Astrocyte (in vitro differentiated cells and primary cell): Measurements from ENCODE around the gene AVL9. TPM values are rescaled to one million over a fixed set of nuclear protein-coding genes. Genes with fewer than 3 reads are reported as not detected.

Experiments used
- DNase-seq: peaks from one replicate; pipeline ENCODE4 v3.0.0-alpha.2; 2010; ENCODE audit warnings: low read depth
- FAIRE-seq: peaks from 2 replicates; lab custom pipeline; 2011; peaks lifted over from hg19 to GRCh38; lab: Jason Lieb, UNC
- H2AFZ ChIP-seq: 2 replicates; pipeline ENCODE4 v1.6.0; 2012; ENCODE audit warnings: low read depth, low read length, inconsistent platforms
- H3K27ac ChIP-seq: 2 replicates; pipeline ENCODE4 v1.5.1; 2011; ENCODE audit warnings: low read depth, low read length, inconsistent platforms
- H3K27me3 ChIP-seq: 2 replicates; pipeline ENCODE4 v1.6.0; 2011; ENCODE audit warnings: low read length, inconsistent platforms; ENCODE audit not compliant: insufficient read depth
- H3K36me3 ChIP-seq: 2 replicates; pipeline ENCODE4 v1.5.1; 2011; ENCODE audit warnings: low read length, inconsistent platforms; ENCODE audit not compliant: insufficient read depth
- H3K4me1 ChIP-seq: 2 replicates; pipeline ENCODE4 v1.5.1; 2011; ENCODE audit warnings: low read length, inconsistent platforms; ENCODE audit not compliant: insufficient read depth
- H3K4me2 ChIP-seq: 2 replicates; pipeline ENCODE4 v1.6.0; 2012; ENCODE audit warnings: low read length, inconsistent platforms
- H3K4me3 ChIP-seq: 2 replicates; pipeline ENCODE4 v1.5.1; 2011; ENCODE audit warnings: low read depth, mild to moderate bottlenecking, low read length, inconsistent platforms; ENCODE audit not compliant: insufficient read depth
- H3K79me2 ChIP-seq: 2 replicates; pipeline ENCODE4 v1.6.0; 2012; ENCODE audit warnings: mild to moderate bottlenecking, low read length, inconsistent platforms; ENCODE audit not compliant: insufficient read depth
- H3K9ac ChIP-seq: 2 replicates; pipeline ENCODE4 v1.6.0; 2012; ENCODE audit warnings: mild to moderate bottlenecking, low read length, inconsistent platforms
- H3K9me3 ChIP-seq: 2 replicates; pipeline ENCODE4 v1.5.1; 2012; ENCODE audit warnings: low read depth, mild to moderate bottlenecking, low read length, inconsistent platforms; ENCODE audit not compliant: insufficient read depth
- H4K20me1 ChIP-seq: 2 replicates; pipeline ENCODE4 v1.6.0; 2012; ENCODE audit warnings: low read length, inconsistent platforms; ENCODE audit not compliant: insufficient read depth
- H3K27ac Mint-ChIP-seq: one replicate; pipeline ENCODE4 v1.8.0; 2021; ENCODE audit warnings: mild to moderate bottlenecking, mixed read lengths; ENCODE audit not compliant: unreplicated experiment
- H3K27me3 Mint-ChIP-seq: one replicate; pipeline ENCODE4 v1.8.0; 2021; ENCODE audit warnings: low read depth, mixed read lengths; ENCODE audit not compliant: unreplicated experiment
- H3K36me3 Mint-ChIP-seq: one replicate; pipeline ENCODE4 v1.8.0; 2021; ENCODE audit warnings: low read depth, mixed read lengths; ENCODE audit not compliant: unreplicated experiment
- H3K4me1 Mint-ChIP-seq: one replicate; pipeline ENCODE4 v1.8.0; 2021; ENCODE audit warnings: low read depth, mixed read lengths; ENCODE audit not compliant: unreplicated experiment
- H3K4me3 Mint-ChIP-seq: one replicate; pipeline ENCODE4 v1.8.0; 2021; ENCODE audit warnings: mild to moderate bottlenecking, moderate library complexity, mixed read lengths; ENCODE audit not compliant: unreplicated experiment
- H3K9me3 Mint-ChIP-seq: one replicate; pipeline ENCODE4 v1.8.0; 2021; ENCODE audit warnings: mild to moderate bottlenecking, mixed read lengths; ENCODE audit not compliant: unreplicated experiment
- EZH2 ChIP-seq: IDR thresholded peaks from 2 replicates; pipeline ENCODE4 v1.6.1; 2012; ENCODE audit warnings: mild to moderate bottlenecking, low read length, inconsistent platforms; ENCODE audit not compliant: insufficient read depth
- total RNA-seq: library from RNA; stranded (reverse); gene quantifications from 2 replicates; pipeline ENCODE4 v1.2.1, GENCODE V29; 2021
- TF ChIP-seq, protein P1 (sequence below): IDR thresholded peaks from 2 replicates; pipeline ENCODE4 v1.5.1; 2011; ENCODE audit warnings: low read depth, mild to moderate bottlenecking, inconsistent platforms, low read length, moderate library complexity; ENCODE audit not compliant: insufficient read depth

AVL9 gene
- total RNA-seq, 1 donor from 2014 or later = 28.2 TPM

DNA sequence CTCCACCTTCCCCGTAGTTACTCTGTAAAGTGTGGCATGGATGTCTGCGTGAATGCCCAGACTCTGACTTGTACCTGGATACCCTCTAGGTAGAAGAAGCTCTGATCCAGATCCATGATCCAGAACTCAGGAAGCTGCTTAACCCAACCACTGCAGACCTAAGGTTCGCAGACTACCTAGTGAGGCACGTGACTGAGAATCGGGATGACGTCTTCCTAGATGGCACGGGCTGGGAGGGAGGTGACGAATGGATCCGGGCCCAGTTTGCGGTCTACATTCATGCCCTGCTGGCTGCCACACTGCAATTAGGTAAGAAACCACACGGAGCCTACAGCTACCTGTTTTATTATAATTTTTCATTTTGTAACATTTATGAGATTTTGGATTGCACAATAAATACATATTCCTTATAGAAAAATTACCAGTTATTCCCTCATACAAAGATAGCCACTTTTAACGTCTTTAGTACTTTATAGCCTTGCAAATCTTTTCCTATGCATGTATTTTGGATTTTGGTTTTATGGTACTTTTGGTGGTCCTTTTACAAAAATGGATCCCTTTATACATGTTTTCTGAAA lies 77.9 kb downstream of the AVL9 start:
- H3K36me3 ChIP-seq = peaks cover 44% of the 10 kb centered on the region

DNA sequence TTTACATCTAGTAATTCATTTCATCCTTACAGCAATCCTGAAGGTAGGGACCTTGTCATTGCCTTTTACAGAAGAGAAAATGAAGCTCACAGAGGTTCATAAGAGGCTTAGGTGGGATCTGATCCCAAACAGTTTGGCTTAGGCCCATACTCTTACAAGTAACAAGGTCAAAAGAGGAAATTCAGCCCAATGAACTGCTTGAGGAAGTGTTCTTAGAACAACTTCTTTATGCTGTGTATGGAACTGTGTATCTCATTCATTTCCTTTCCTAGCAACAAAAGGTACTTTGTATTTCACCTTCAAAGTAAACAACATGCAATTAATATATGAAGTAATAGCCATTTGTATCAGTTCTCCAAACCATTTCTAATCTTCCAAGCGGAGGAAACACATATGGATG lies 79.3 kb downstream of the AVL9 start:
- no peak overlapping the region for H3K27ac Mint-ChIP-seq
- no peak for TF ChIP-seq EZH2
- TF ChIP-seq, protein P1, sequence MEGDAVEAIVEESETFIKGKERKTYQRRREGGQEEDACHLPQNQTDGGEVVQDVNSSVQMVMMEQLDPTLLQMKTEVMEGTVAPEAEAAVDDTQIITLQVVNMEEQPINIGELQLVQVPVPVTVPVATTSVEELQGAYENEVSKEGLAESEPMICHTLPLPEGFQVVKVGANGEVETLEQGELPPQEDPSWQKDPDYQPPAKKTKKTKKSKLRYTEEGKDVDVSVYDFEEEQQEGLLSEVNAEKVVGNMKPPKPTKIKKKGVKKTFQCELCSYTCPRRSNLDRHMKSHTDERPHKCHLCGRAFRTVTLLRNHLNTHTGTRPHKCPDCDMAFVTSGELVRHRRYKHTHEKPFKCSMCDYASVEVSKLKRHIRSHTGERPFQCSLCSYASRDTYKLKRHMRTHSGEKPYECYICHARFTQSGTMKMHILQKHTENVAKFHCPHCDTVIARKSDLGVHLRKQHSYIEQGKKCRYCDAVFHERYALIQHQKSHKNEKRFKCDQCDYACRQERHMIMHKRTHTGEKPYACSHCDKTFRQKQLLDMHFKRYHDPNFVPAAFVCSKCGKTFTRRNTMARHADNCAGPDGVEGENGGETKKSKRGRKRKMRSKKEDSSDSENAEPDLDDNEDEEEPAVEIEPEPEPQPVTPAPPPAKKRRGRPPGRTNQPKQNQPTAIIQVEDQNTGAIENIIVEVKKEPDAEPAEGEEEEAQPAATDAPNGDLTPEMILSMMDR = no peak
- H3K27me3 Mint-ChIP-seq = no peaks in the 10 kb centered on the region
- H3K4me1 Mint-ChIP-seq = no peaks in the 10 kb centered on the region
- H3K36me3 ChIP-seq = peaks cover 50% of the 10 kb centered on the region
- no peak overlapping the region for H3K4me2 ChIP-seq
- FAIRE-seq (no peak), DNase-seq (no peak)
- H3K4me3 Mint-ChIP-seq = no peak overlapping the region
- no peak overlapping the region for H2AFZ ChIP-seq
- no peaks in the 10 kb centered on the region for H3K9me3 ChIP-seq
- H3K4me1 ChIP-seq = no peaks in the 10 kb centered on the region
- peaks cover 7% of the 10 kb centered on the region for H3K36me3 Mint-ChIP-seq
- H3K9ac ChIP-seq = no peak overlapping the region
- H3K4me3 ChIP-seq = no peak overlapping the region
- no peaks in the 10 kb centered on the region for H3K79me2 ChIP-seq
- no peaks in the 10 kb centered on the region for H3K9me3 Mint-ChIP-seq
- no peaks in the 10 kb centered on the region for H3K27me3 ChIP-seq
- no peak overlapping the region for H3K27ac ChIP-seq
- no peaks in the 10 kb centered on the region for H4K20me1 ChIP-seq

More for the DNA sequence above, 77.9 kb downstream of the AVL9 start:
- Histone ChIP-seq H3K4me3 (no peak overlapping the region), H3K9me3 (no peaks in the 10 kb centered on the region), H3K27me3 (no peaks in the 10 kb centered on the region), H2AFZ (no peak overlapping the region), H3K9ac (no peak overlapping the region), H3K79me2 (no peaks in the 10 kb centered on the region), H4K20me1 (peaks cover 3% of the 10 kb centered on the region), H3K27ac (no peak overlapping the region), H3K4me1 (no peaks in the 10 kb centered on the region), H3K4me2 (no peak overlapping the region)
- FAIRE-seq (no peak), DNase-seq (no peak)
- Mint-ChIP-seq H3K27ac (no peak overlapping the region), H3K27me3 (no peaks in the 10 kb centered on the region), H3K9me3 (no peaks in the 10 kb centered on the region), H3K4me1 (no peaks in the 10 kb centered on the region), H3K36me3 (peaks cover 7% of the 10 kb centered on the region), H3K4me3 (no peak overlapping the region)
- TF ChIP-seq, protein P1 = no peak
- TF ChIP-seq EZH2 = no peak

DNA sequence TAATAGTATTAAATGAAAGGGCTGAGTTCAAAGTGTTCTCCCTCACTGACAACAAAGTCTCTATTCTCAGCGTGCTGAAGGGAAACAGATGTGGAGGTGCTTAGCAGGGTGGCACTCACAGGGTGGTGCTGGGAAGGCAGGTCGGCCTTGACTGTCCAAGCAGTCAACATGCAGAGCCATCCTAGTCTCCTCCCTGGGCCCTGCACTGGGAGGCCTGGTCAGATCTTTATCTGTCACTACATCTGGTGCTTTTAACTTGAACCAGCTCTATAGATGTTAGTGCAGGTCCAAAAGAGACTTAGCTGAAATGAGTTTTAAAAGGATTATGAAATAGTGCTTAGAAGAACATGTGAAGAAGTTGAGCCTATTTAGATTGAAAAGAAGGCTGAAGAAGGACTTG lies 82.1 kb downstream of the AVL9 start:
- H3K4me1 ChIP-seq = no peaks in the 10 kb centered on the region
- H3K36me3 ChIP-seq = peaks cover 63% of the 10 kb centered on the region
- H3K4me2 ChIP-seq = no peak overlapping the region
- H3K27ac ChIP-seq = no peak overlapping the region
- H3K9me3 ChIP-seq = no peaks in the 10 kb centered on the region
- no peak overlapping the region for H3K27ac Mint-ChIP-seq
- TF ChIP-seq, protein P1 = no peak
- TF ChIP-seq EZH2 = no peak
- H3K9me3 Mint-ChIP-seq = no peaks in the 10 kb centered on the region
- no peaks in the 10 kb centered on the region for H3K27me3 ChIP-seq
- no peaks in the 10 kb centered on the region for H3K27me3 Mint-ChIP-seq
- H3K9ac ChIP-seq = no peak overlapping the region
- DNase-seq = no peak
- H3K4me1 Mint-ChIP-seq = no peaks in the 10 kb centered on the region
- H3K36me3 Mint-ChIP-seq = peaks cover 7% of the 10 kb centered on the region
- no peaks in the 10 kb centered on the region for H3K79me2 ChIP-seq
- H2AFZ ChIP-seq = no peak overlapping the region
- H3K4me3 ChIP-seq = no peak overlapping the region
- H3K4me3 Mint-ChIP-seq = no peak overlapping the region
- H4K20me1 ChIP-seq = no peaks in the 10 kb centered on the region
- no peak for FAIRE-seq
